NK-92 (cell line): ENCODE results near the gene GRK1.

ENCODE experiments used
- DNase-seq: peaks from one replicate; lab custom pipeline; 2025; ENCODE audit not compliant: unreplicated experiment; lab: John Stamatoyannopoulos, UW

The GRK1 gene

GRCh38 chr13:113756441-113757097 is 89.5 kb downstream of the GRK1 start:
- DNase-seq: no peak

GRCh38 chr13:113758651-113759524 is 91.9 kb downstream of the GRK1 start, which contains the start of gene TMEM255B:
TSS of gene TMEM255B (plus strand) at chr13:113759226. CDS start at chr13:113759270, 44 bp downstream.
- no peak for DNase-seq

- DNase-seq: no peak
Observed at GRCh38 chr13:113759525-113760137, 92.6 kb downstream of the GRK1 start.

GRCh38 chr13:113761136-113761535 is 94.1 kb downstream of the GRK1 start:
- DNase-seq: no peak

- DNase-seq: no peak
Observed at GRCh38 chr13:113762075-113762474, 95.1 kb downstream of the GRK1 start.

- DNase-seq: no peak
Observed at GRCh38 chr13:113762538-113762937, 95.5 kb downstream of the GRK1 start.

GRCh38 chr13:113763254-113763653 is 96.2 kb downstream of the GRK1 start:
- DNase-seq: no peak

- DNase-seq: no peak
Observed at GRCh38 chr13:113763961-113764792, 97.2 kb downstream of the GRK1 start.

- no peak for DNase-seq
Observed at GRCh38 chr13:113764793-113765563, 98.0 kb downstream of the GRK1 start.

- no peak for DNase-seq
Observed at GRCh38 chr13:113765564-113765910, 98.5 kb downstream of the GRK1 start.

- no peak for DNase-seq
Observed at GRCh38 chr13:113766035-113766800, 99.2 kb downstream of the GRK1 start.

GRCh38 chr13:113767366-113767765 is 100.3 kb downstream of the GRK1 start:
- DNase-seq: no peak

- no peak for DNase-seq
Observed at GRCh38 chr13:113768018-113768905, 101.2 kb downstream of the GRK1 start.

- no peak for DNase-seq
Observed at GRCh38 chr13:113769106-113769505, 102.1 kb downstream of the GRK1 start.

- DNase-seq: no peak
Observed at GRCh38 chr13:113769881-113770280, 102.9 kb downstream of the GRK1 start.

- DNase-seq: no peak
Observed at GRCh38 chr13:113770441-113770840, 103.4 kb downstream of the GRK1 start.

GRCh38 chr13:113770937-113771336 is 103.9 kb downstream of the GRK1 start:
- no peak for DNase-seq

- DNase-seq: no peak
Observed at GRCh38 chr13:113771709-113772331, 104.8 kb downstream of the GRK1 start.
